ENCODE results near the gene CHAT.

GRCh38 chr10:49651039-49651835 is 37.4 kb downstream of the CHAT start:
- TF ChIP-seq POLR2A (IDR thresholded peaks at IDR 0.05; ENCODE audit: low read depth, low read length) (no peak), POLR2AphosphoS5 (IDR thresholded peaks at IDR 0.05; ENCODE audit: low read depth, low read length) (no peak)

Data from GM12892 (cell line).